Type B pancreatic cell (in vitro differentiated cells): ENCODE measurements around the gene EGFR. TPM values are rescaled to one million over a fixed set of nuclear protein-coding genes. Genes with fewer than 3 reads are reported as not detected.
A peak's percentile ranks its signal among the peaks of the same experiment; 100 is the strongest.

Source experiments
- DNase-seq: peaks from one replicate; pipeline ENCODE4 v3.0.0; 2021; ENCODE audit warnings: mixed read lengths; ENCODE audit not compliant: unreplicated experiment; ENCODE audit errors: extremely low spot score
- H3K27ac Mint-ChIP-seq: 2 replicates; pipeline ENCODE4 v1.8.0; 2021; ENCODE audit warnings: mild to moderate bottlenecking, mixed read lengths
- H3K27me3 Mint-ChIP-seq: 2 replicates; pipeline ENCODE4 v1.8.0; 2021; ENCODE audit warnings: mixed read lengths
- H3K36me3 Mint-ChIP-seq: 2 replicates; pipeline ENCODE4 v1.8.0; 2021; ENCODE audit warnings: mixed read lengths
- H3K4me1 Mint-ChIP-seq: one replicate; pipeline ENCODE4 v1.8.0; 2021; ENCODE audit warnings: mixed read lengths; ENCODE audit not compliant: unreplicated experiment
- H3K4me3 Mint-ChIP-seq: 2 replicates; pipeline ENCODE4 v1.8.0; 2021; ENCODE audit warnings: mild to moderate bottlenecking, mixed read lengths
- H3K9me3 Mint-ChIP-seq: 2 replicates; pipeline ENCODE4 v1.8.0; 2021; ENCODE audit warnings: mixed read lengths
- CTCF ChIP-seq: fragments of 200-600 bp; sonication (generic); conservative IDR thresholded peaks from 2 replicates; pipeline ENCODE4 v1.5.0; 2021; ENCODE audit warnings: antibody characterized with exemption, mild to moderate bottlenecking
- total RNA-seq: library from RNA; stranded (reverse); gene quantifications from 2 replicates; pipeline ENCODE4 v1.2.1, GENCODE V29; 2021; ENCODE audit warnings: low replicate concordance

The EGFR gene
- total RNA-seq, 1 donor from 2014 or later = 44.6 TPM

GRCh38 chr7:55150709-55151451, 132.1 kb downstream of the EGFR start:
- no peak for TF ChIP-seq CTCF
- Mint-ChIP-seq H3K36me3 (peaks cover 39% of the 10 kb centered on the region), H3K27ac (no peak overlapping the region), H3K9me3 (no peaks in the 10 kb centered on the region), H3K4me3 (no peak overlapping the region), H3K27me3 (no peaks in the 10 kb centered on the region), H3K4me1 (no peaks in the 10 kb centered on the region)
- no peak for DNase-seq

- Mint-ChIP-seq H3K9me3 (no peaks in the 10 kb centered on the region), H3K27me3 (no peaks in the 10 kb centered on the region), H3K4me3 (no peak overlapping the region), H3K27ac (no peak overlapping the region), H3K36me3 (peaks cover 30% of the 10 kb centered on the region), H3K4me1 (peaks cover 10% of the 10 kb centered on the region)
- DNase-seq = no peak
- no peak for TF ChIP-seq CTCF
Observed at GRCh38 chr7:55152516-55152915, 133.7 kb downstream of the EGFR start.

GRCh38 chr7:55154096-55154495, 135.3 kb downstream of the EGFR start:
- peak overlapping the region; percentile 39 for H3K27ac Mint-ChIP-seq
- H3K4me3 Mint-ChIP-seq = no peak overlapping the region
- H3K36me3 Mint-ChIP-seq = peaks cover 22% of the 10 kb centered on the region
- no peak for TF ChIP-seq CTCF
- H3K4me1 Mint-ChIP-seq = peaks cover 15% of the 10 kb centered on the region
- no peaks in the 10 kb centered on the region for H3K9me3 Mint-ChIP-seq
- no peak for DNase-seq
- no peaks in the 10 kb centered on the region for H3K27me3 Mint-ChIP-seq

- no peak overlapping the region for H3K27ac Mint-ChIP-seq
- peaks cover 24% of the 10 kb centered on the region for H3K36me3 Mint-ChIP-seq
- DNase-seq = no peak
- H3K27me3 Mint-ChIP-seq = no peaks in the 10 kb centered on the region
- H3K9me3 Mint-ChIP-seq = no peaks in the 10 kb centered on the region
- TF ChIP-seq CTCF = no peak
- H3K4me1 Mint-ChIP-seq = peaks cover 15% of the 10 kb centered on the region
- H3K4me3 Mint-ChIP-seq = no peak overlapping the region
Observed at GRCh38 chr7:55155351-55156117, 136.7 kb downstream of the EGFR start.

- no peaks in the 10 kb centered on the region for H3K9me3 Mint-ChIP-seq
- H3K27me3 Mint-ChIP-seq = no peaks in the 10 kb centered on the region
- peak overlapping the region; percentile 55 for H3K27ac Mint-ChIP-seq
- H3K4me1 Mint-ChIP-seq = peaks cover 15% of the 10 kb centered on the region
- no peak for DNase-seq
- peak overlapping the region; percentile 52 for H3K4me3 Mint-ChIP-seq
- H3K36me3 Mint-ChIP-seq = peaks cover 25% of the 10 kb centered on the region
- TF ChIP-seq CTCF = no peak
Observed at GRCh38 chr7:55156919-55157763, 138.3 kb downstream of the EGFR start.
